RWPE2 (cell line): Measurements from ENCODE around the gene PPAT.

Experiments used
- ATAC-seq: fragments of 200-7000 bp; cut with Tn5 transposase; 3 replicates; pipeline ENCODE4 v1.9.1; 2021; ENCODE audit warnings: low read depth
- DNase-seq: peaks from one replicate; pipeline ENCODE4 v3.0.0-alpha.2; 2020; ENCODE audit warnings: low spot score
- H3K27ac ChIP-seq: fragments of 450-650 bp; 2 replicates; pipeline ENCODE4 v1.5.1; 2017; ENCODE audit warnings: mild to moderate bottlenecking; ENCODE audit not compliant: poor library complexity, severe bottlenecking
- H3K27me3 ChIP-seq: fragments of 250-450 bp; sonication (Bioruptor Pico); 2 replicates; pipeline ENCODE4 v1.5.1; 2021; ENCODE audit warnings: mild to moderate bottlenecking, moderate library complexity; ENCODE audit not compliant: insufficient read depth, poor library complexity, severe bottlenecking
- H3K36me3 ChIP-seq: fragments of 250-450 bp; sonication (Bioruptor Pico); 2 replicates; pipeline ENCODE4 v1.5.1; 2020; ENCODE audit warnings: low read depth, mild to moderate bottlenecking, moderate library complexity
- H3K4me1 ChIP-seq: fragments of 250-450 bp; sonication (Bioruptor Pico); 2 replicates; pipeline ENCODE4 v1.5.1; 2021; ENCODE audit warnings: mild to moderate bottlenecking, moderate library complexity; ENCODE audit not compliant: insufficient read depth, poor library complexity, severe bottlenecking
- H3K4me3 ChIP-seq: fragments of 250-450 bp; sonication (Bioruptor Pico); 2 replicates; pipeline ENCODE4 v1.5.1; 2021; ENCODE audit warnings: mild to moderate bottlenecking, moderate library complexity; ENCODE audit not compliant: severe bottlenecking
- H3K9me3 ChIP-seq: fragments of 250-450 bp; sonication (Bioruptor Pico); 2 replicates; pipeline ENCODE4 v1.5.1; 2021; ENCODE audit warnings: mild to moderate bottlenecking, moderate library complexity; ENCODE audit not compliant: severe bottlenecking
- CTCF ChIP-seq: fragments of 450-650 bp; IDR thresholded peaks from one replicate; pipeline ENCODE4 v1.5.1; 2017; ENCODE audit warnings: mild to moderate bottlenecking, moderate library complexity; ENCODE audit not compliant: poor library complexity, severe bottlenecking

PPAT gene

DNA sequence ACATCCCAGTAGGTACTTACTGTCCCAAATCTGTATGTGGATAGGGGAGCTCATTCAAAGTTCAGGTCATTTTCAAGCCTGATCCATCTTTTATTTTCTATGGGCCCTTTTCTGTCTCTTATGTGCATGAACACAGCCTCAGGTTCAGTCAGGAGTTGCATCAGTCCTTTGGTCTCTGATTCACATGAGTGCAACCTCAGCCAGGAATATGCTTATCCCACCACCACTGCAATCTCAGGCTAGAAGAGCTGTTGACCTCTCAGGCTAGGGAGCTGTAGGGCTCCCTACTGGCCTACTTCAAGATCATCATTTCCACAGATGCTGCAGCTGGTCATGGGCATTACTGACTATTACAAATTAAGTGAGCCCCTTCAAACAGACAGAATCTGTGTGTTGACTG is 75.3 kb downstream of the PPAT start:
- Histone ChIP-seq H3K9me3 (no peaks in the 10 kb centered on the region), H3K4me1 (no peaks in the 10 kb centered on the region), H3K36me3 (0 out of 2 replicates have a peak, but pooled peaks cover 2% of the 10 kb centered on the region), H3K4me3 (no peak overlapping the region), H3K27me3 (no peaks in the 10 kb centered on the region), H3K27ac (no peak overlapping the region)
- ATAC-seq (no peak), DNase-seq (no peak)
- TF ChIP-seq CTCF = no peak

GRCh38 chr4:56356650-56357049 is 78.8 kb downstream of the PPAT start:
- Histone ChIP-seq H3K4me3 (no peak overlapping the region), H3K4me1 (no peaks in the 10 kb centered on the region), H3K36me3 (peaks cover 10% of the 10 kb centered on the region), H3K27ac (no peak overlapping the region), H3K27me3 (no peaks in the 10 kb centered on the region), H3K9me3 (no peaks in the 10 kb centered on the region)
- no peak for DNase-seq
- ATAC-seq = no peak
- TF ChIP-seq CTCF = no peak

- no peak for ATAC-seq
- H3K36me3 ChIP-seq = peaks cover 13% of the 10 kb centered on the region
- H3K27ac ChIP-seq = no peak overlapping the region
- DNase-seq = no peak
- no peaks in the 10 kb centered on the region for H3K27me3 ChIP-seq
- H3K9me3 ChIP-seq = no peaks in the 10 kb centered on the region
- H3K4me1 ChIP-seq = no peaks in the 10 kb centered on the region
- no peak overlapping the region for H3K4me3 ChIP-seq
- TF ChIP-seq CTCF = no peak
Observed at GRCh38 chr4:56348576-56348975, 86.8 kb downstream of the PPAT start.

DNA sequence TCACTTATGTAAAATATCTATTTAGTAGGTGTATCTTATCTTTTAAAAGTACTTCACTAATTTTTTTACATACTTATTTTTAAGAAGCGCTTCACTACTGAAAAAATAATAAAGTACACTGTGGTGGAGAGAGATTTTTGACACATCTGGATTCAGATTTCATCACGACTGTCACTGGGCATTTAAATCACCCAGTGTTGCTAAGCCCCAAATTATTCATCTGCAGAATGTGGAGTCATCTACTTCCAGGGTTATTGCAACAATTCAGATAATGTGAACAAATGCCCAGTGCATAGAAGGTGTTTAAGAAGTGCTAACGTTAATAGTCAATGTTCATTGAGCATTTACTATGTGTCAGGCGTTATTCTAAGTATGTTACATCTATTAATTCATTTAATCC is 90.0 kb downstream of the PPAT start:
- ATAC-seq (no peak), DNase-seq (no peak)
- Histone ChIP-seq H3K9me3 (no peaks in the 10 kb centered on the region), H3K36me3 (peaks cover 10% of the 10 kb centered on the region), H3K27me3 (no peaks in the 10 kb centered on the region), H3K27ac (no peak overlapping the region), H3K4me3 (no peak overlapping the region), H3K4me1 (no peaks in the 10 kb centered on the region)
- no peak for TF ChIP-seq CTCF
